ENCODE measurements around the gene UST. TPM values are rescaled to one million over a fixed set of nuclear protein-coding genes. Genes with fewer than 3 reads are reported as not detected.

UST gene
- total and polyA plus RNA-seq, 2 of the 8 experiments (the other 6 are each of a cell fraction or from before 2014, with no cell fraction given), result 13.5 to 34.5 TPM

- 87% methylated on average over 1 of the region's 1 CpG; no CpG with 5 or more reads in 1 of the 2 experiments for WGBS, 2 experiments (ENCODE audit: extremely low coverage in 1 of 2, insufficient coverage in 1 of 2, insufficient read length in 1 of 2, insufficient replicate concordance in 2 of 2, low coverage in 1 of 2, low lambda C conversion rate in 2 of 2, missing lambda C conversion rate in 1 of 2)
- H3K4me1 ChIP-seq (replicated peaks in 1 of 4; ENCODE audit: control insufficient read depth in 3 of 4, insufficient read depth in 4 of 4, low read length in 3 of 4), result no peaks in the 10 kb centered on the region
Observed at GRCh38 chr6:148932208-148932607, 185.4 kb downstream of the UST start.

More at GRCh38 chr6:148932208-148932607, 185.4 kb downstream of the UST start:
- DNase-seq (ENCODE audit: low read depth in 1 of 2, low spot score in 2 of 2) (no peak), FAIRE-seq (no peak)
- no peak overlapping the region for H3K9ac ChIP-seq (replicated peaks in 1 of 4; ENCODE audit: extremely low read depth in 1 of 4, low read depth in 3 of 4, low read length in 3 of 4)
- H2AFZ ChIP-seq (ENCODE audit: low read length), result no peak overlapping the region
- no peak overlapping the region for H2BK15ac ChIP-seq (ENCODE audit: low read length)
- H2BK12ac ChIP-seq (ENCODE audit: low read depth, low read length), result no peak overlapping the region
- H4K8ac ChIP-seq (ENCODE audit: extremely low read depth, insufficient read depth, low read length), result no peak overlapping the region
- no peak overlapping the region for H2BK20ac ChIP-seq (ENCODE audit: low read length)
- H2AK5ac ChIP-seq (ENCODE audit: low read depth, low read length), result no peak overlapping the region
- H3K36me3 ChIP-seq (ENCODE audit: control insufficient read depth in 2 of 4, insufficient read depth in 4 of 4, low read length in 3 of 4), result no peaks in the 10 kb centered on the region
- no peaks in the 10 kb centered on the region; the same call in 1 of the 2 replicates for H3K79me1 ChIP-seq (ENCODE audit: low read depth, low read length)
- H3K27ac ChIP-seq (ENCODE audit: low read depth, low read length), result no peak overlapping the region
- TF ChIP-seq TBP (IDR thresholded peaks at IDR 0.05; ENCODE audit: low read depth, low read length) (no peak), SP4 (IDR thresholded peaks at IDR 0.05; ENCODE audit: low read length) (no peak), JUN (IDR thresholded peaks at IDR 0.05; ENCODE audit: low read depth, low read length) (no peak), SIN3A (conservative IDR thresholded peaks at IDR 0.05 in 1 of 2, IDR thresholded peaks at IDR 0.05 in 1 of 2; ENCODE audit: low read depth in 1 of 2, low read length in 2 of 2) (no peak), MAX (IDR thresholded peaks at IDR 0.05) (no peak), CEBPB (IDR thresholded peaks at IDR 0.05; ENCODE audit: low read depth, low read length) (no peak), TAF1 (IDR thresholded peaks at IDR 0.05; ENCODE audit: low read depth, low read length) (no peak), SUZ12 (IDR thresholded peaks at IDR 0.05; ENCODE audit: low read length) (no peak), CTBP2 (IDR thresholded peaks at IDR 0.05; ENCODE audit: borderline replicate concordance, insufficient read depth, insufficient read length, low read length) (no peak), RNF2 (IDR thresholded peaks at IDR 0.05; ENCODE audit: borderline replicate concordance, low read depth, low read length, missing control alignments, poor library complexity, severe bottlenecking) (no peak)
- POLR2A ChIA-PET (ENCODE audit: partially characterized antibody), result no interaction called here
- H2BK5ac ChIP-seq (ENCODE audit: low read depth, low read length), result no peak overlapping the region
- H4K20me1 ChIP-seq (replicated peaks in 1 of 2; ENCODE audit: control insufficient read depth in 1 of 2, insufficient read depth in 2 of 2, low read length in 2 of 2), result peaks cover 0 to 2% of the 10 kb centered on the region in 2 experiments
- H3K56ac ChIP-seq (replicated peaks; ENCODE audit: insufficient read length, low read depth, low read length), result no peak overlapping the region
- H3K4ac ChIP-seq (replicated peaks; ENCODE audit: insufficient read length, low read depth, low read length), result no peak overlapping the region
- H3K4me2 ChIP-seq (ENCODE audit: insufficient read depth in 1 of 2, low read depth in 2 of 2, low read length in 2 of 2), result no peak overlapping the region
- H4K91ac ChIP-seq (replicated peaks; ENCODE audit: insufficient read length, low read length), result no peak overlapping the region
- no peak overlapping the region for H2BK120ac ChIP-seq (replicated peaks; ENCODE audit: low read depth, low read length)
- H3K18ac ChIP-seq (ENCODE audit: extremely low read depth, low read length), result no peak overlapping the region
- CTCF ChIA-PET (ENCODE audit: partially characterized antibody), result no interaction called here
- H3K23me2 ChIP-seq (ENCODE audit: low read depth, low read length), result no peaks in the 10 kb centered on the region
- H3K23ac ChIP-seq (ENCODE audit: insufficient read length), result no peak overlapping the region
- peaks cover 0 to 26% of the 10 kb centered on the region in 2 experiments; a peak in 2 of 4 replicates for H3K79me2 ChIP-seq (ENCODE audit: control insufficient read depth in 1 of 2, insufficient read depth in 2 of 2, low read length in 2 of 2)
- no peak overlapping the region for H4K5ac ChIP-seq (ENCODE audit: insufficient read length, low read depth, low read length)
- H3K27me3 ChIP-seq (replicated peaks in 1 of 4; ENCODE audit: control insufficient read depth in 3 of 4, extremely low read depth in 1 of 4, insufficient read depth in 3 of 4, low read length in 3 of 4), result no peaks in the 10 kb centered on the region
- no peak overlapping the region for H3K14ac ChIP-seq (ENCODE audit: insufficient read length)
- H3K4me3 ChIP-seq (ENCODE audit: extremely low read depth in 1 of 4, insufficient read depth in 2 of 4, low read depth in 3 of 4, low read length in 4 of 4), result no peak overlapping the region
- no peaks in the 10 kb centered on the region for H3K9me3 ChIP-seq (ENCODE audit: insufficient read depth in 2 of 2, low read depth in 1 of 2, low read length in 1 of 2)

All from H1 (cell line).